ENCODE data around the gene SPATA25.

SPATA25 gene

GRCh38 chr20:45861221-45862075, 26.0 kb downstream of the SPATA25 start:
- DNase-seq (ENCODE audit: low read depth, low spot score), result no peak
- in situ Hi-C loops (cut with HindIII; ENCODE audit: low sequenced_read_pairs), result no loop called here

DNA sequence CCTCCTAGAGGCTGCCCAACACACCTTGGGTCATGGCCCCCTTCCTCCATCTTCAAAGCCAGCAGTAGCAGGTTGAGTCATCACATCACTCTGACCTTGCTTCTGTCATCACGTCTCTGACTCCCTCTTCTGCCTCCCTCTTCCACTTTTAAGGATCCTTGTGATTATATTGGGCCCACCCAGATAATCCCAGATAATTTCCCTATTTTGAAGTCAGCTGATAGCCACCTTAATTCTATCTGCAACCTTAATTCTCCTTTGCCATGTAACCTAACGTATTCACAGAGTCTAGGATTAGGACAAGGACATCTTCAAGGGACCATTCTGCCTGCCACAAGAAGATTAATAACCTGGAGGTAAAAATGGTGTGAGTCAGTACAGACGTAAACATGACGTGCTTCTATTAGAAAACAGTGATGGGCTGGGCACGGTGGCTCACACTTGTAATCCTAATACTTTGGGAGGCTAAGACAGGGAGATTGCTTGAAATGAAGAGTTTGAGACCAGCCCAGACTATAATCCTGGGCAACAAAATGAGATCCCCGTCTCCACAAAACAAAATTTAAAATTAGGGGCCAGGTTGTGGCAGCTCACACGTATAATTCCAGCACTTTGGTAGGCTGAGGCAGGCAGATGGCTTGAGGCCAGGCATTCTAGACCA, 26.7 kb downstream of the SPATA25 start:
- H3K4me3 ChIP-seq (ENCODE audit: low read depth, low read length), result no peak overlapping the region
- no peak for DNase-seq (ENCODE audit: low read depth, low spot score)
- in situ Hi-C loops (cut with HindIII; ENCODE audit: low sequenced_read_pairs), result no loop called here
- TF ChIP-seq, protein P1, sequence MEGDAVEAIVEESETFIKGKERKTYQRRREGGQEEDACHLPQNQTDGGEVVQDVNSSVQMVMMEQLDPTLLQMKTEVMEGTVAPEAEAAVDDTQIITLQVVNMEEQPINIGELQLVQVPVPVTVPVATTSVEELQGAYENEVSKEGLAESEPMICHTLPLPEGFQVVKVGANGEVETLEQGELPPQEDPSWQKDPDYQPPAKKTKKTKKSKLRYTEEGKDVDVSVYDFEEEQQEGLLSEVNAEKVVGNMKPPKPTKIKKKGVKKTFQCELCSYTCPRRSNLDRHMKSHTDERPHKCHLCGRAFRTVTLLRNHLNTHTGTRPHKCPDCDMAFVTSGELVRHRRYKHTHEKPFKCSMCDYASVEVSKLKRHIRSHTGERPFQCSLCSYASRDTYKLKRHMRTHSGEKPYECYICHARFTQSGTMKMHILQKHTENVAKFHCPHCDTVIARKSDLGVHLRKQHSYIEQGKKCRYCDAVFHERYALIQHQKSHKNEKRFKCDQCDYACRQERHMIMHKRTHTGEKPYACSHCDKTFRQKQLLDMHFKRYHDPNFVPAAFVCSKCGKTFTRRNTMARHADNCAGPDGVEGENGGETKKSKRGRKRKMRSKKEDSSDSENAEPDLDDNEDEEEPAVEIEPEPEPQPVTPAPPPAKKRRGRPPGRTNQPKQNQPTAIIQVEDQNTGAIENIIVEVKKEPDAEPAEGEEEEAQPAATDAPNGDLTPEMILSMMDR (IDR thresholded peaks at IDR 0.05; ENCODE audit: low read depth, low read length), result no peak

More at GRCh38 chr20:45861221-45862075, 26.0 kb downstream of the SPATA25 start:
- TF ChIP-seq, protein P1 (IDR thresholded peaks at IDR 0.05; ENCODE audit: low read depth, low read length), result no peak
- no peak overlapping the region for H3K4me3 ChIP-seq (ENCODE audit: low read depth, low read length)

DNA sequence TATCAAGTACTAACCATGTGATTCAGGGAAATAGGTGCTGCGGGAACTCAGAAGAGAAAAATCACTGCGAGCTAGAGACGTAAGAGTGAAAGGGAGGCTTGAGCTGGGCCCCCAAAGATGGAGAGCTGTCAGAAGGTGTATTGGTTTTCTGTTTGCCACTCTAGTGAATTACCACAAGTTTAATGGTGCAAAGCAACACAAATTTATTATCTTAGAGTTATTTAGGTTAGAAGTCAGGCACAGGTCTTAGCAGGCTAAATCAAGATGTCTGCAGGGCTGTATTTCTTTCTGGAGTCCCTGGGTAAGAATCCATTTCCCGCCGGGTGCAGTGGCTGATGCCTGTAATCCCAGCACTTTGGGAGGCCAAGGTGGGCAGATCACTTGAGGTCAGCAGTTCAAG, 27.5 kb downstream of the SPATA25 start:
- TF ChIP-seq, protein P1 (IDR thresholded peaks at IDR 0.05; ENCODE audit: low read depth, low read length), result no peak
- no peak overlapping the region for H3K4me3 ChIP-seq (ENCODE audit: low read depth, low read length)
- in situ Hi-C loops (cut with HindIII; ENCODE audit: low sequenced_read_pairs), result no loop called here
- no peak for DNase-seq (ENCODE audit: low read depth, low spot score)

- no peak for DNase-seq (ENCODE audit: low read depth, low spot score)
- H3K4me3 ChIP-seq (ENCODE audit: low read depth, low read length), result peak overlapping the region; percentile 79
- in situ Hi-C loops (cut with HindIII; ENCODE audit: low sequenced_read_pairs), result no loop called here
- TF ChIP-seq, protein P1 (IDR thresholded peaks at IDR 0.05; ENCODE audit: low read depth, low read length), result no peak
These were observed 29.6 kb downstream of the SPATA25 start for GRCh38 chr20:45857882-45858216.

- H3K4me3 ChIP-seq (ENCODE audit: low read depth, low read length), result peak within 1 kb of the TSS; percentile 79
- in situ Hi-C loops (cut with HindIII; ENCODE audit: low sequenced_read_pairs), result no loop called here
- DNase-seq (ENCODE audit: low read depth, low spot score), result peak; percentile 100
- TF ChIP-seq, protein P1 (IDR thresholded peaks at IDR 0.05; ENCODE audit: low read depth, low read length), result no peak
These were observed 30.1 kb downstream of the SPATA25 start, which contains the start of the genes ACOT8 and ZSWIM3 for GRCh38 chr20:45857114-45857881. Gene ACOT8, minus strand, starts transcription at chr20:45857392. Its CDS starts 77 bp downstream, at chr20:45857315. Gene ZSWIM3, plus strand, starts transcription at chr20:45857614. Its CDS starts 212 bp downstream, at chr20:45857826.

DNA sequence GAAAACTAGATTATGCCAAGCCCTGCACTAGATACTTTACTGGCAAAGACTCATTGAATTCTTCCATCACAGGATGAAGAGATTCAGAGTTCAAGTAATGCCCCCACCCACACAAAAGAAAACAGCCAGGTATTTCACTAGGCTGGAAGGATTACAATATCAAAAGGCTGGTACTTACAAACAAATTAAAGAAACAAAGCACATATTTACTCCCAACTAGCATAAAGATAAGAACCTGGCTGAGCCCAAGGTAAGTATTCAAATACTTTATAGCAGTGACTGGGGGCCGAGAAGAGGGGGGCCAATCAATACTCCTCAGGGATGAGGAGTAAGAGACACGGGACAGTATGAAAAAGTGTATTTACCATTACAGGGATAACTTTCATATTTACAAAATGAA, 33.9 kb downstream of the SPATA25 start:
- no peak overlapping the region for H3K4me3 ChIP-seq (ENCODE audit: low read depth, low read length)
- in situ Hi-C loops (cut with HindIII; ENCODE audit: low sequenced_read_pairs), result no loop called here
- TF ChIP-seq, protein P1 (IDR thresholded peaks at IDR 0.05; ENCODE audit: low read depth, low read length), result no peak
- DNase-seq (ENCODE audit: low read depth, low spot score), result no peak

All from astrocyte of the spinal cord (primary cell).